H1 (cell line): ENCODE results near the gene PIWIL1. TPM values are rescaled to one million over a fixed set of nuclear protein-coding genes. Genes with fewer than 3 reads are reported as not detected.

Source experiments
- BCL11A ChIP-seq, 2 experiments: IDR thresholded peaks; one replicate each; pipeline ENCODE4 v1.6.1; 2011; ENCODE audit warnings: low read depth in 2 of 2, low read length in 2 of 2, mild to moderate bottlenecking in 2 of 2
- JUND ChIP-seq: IDR thresholded peaks from 2 replicates; pipeline ENCODE4 v1.6.1; 2011; ENCODE audit warnings: mild to moderate bottlenecking, improper control_type of control experiment, low read length
- POLR2AphosphoS5 ChIP-seq: IDR thresholded peaks from 2 replicates; pipeline ENCODE4 v1.6.1; 2011; ENCODE audit warnings: low read depth, low read length
- RNF2 ChIP-seq: fragments of 200-900, 300-1000 bp; sonication (generic); IDR thresholded peaks from 2 replicates; pipeline ENCODE4 v1.7.1; 2016; ENCODE audit warnings: borderline replicate concordance, low read depth, mild to moderate bottlenecking, antibody characterized with exemption, low read length; ENCODE audit not compliant: poor library complexity, severe bottlenecking; ENCODE audit errors: missing control alignments
- SRF ChIP-seq: IDR thresholded peaks from 2 replicates; pipeline ENCODE4 v1.6.1; 2011; ENCODE audit warnings: mild to moderate bottlenecking, low read depth, low read length, moderate library complexity
- polyA plus RNA-seq, 7 experiments: library from polyadenylated mRNA; depleted of rRNA in 3 of 7; stranded (reverse) in 5 of 7; unstranded in 2 of 7; fragments of >200 nt in 5 of 7; fragments of 200-250 nt in 2 of 7; gene quantifications; 1 replicate in 5 of 7; 2 replicates in 1 of 7; 4 replicates in 1 of 7; pipeline versions ENCODE4 v1.2.1 to v1.2.3, GENCODE V29; 2011 to 2013; ENCODE audit warnings: missing spikeins in 2 of 7, mixed read lengths in 2 of 7
- total RNA-seq: library from RNA; stranded (reverse); fragmentation: NEBNext Ultra II Directional; extraction: Animal tissue kit (Norgen Biotek cat#: 25700); gene quantifications from 2 replicates; pipeline ENCODE4 v1.2.1, GENCODE V29; 2021

PIWIL1 gene
- total and polyA plus RNA-seq, 2 of the 8 experiments (the other 6 are each of a cell fraction or from before 2014, with no cell fraction given): not detected

DNA sequence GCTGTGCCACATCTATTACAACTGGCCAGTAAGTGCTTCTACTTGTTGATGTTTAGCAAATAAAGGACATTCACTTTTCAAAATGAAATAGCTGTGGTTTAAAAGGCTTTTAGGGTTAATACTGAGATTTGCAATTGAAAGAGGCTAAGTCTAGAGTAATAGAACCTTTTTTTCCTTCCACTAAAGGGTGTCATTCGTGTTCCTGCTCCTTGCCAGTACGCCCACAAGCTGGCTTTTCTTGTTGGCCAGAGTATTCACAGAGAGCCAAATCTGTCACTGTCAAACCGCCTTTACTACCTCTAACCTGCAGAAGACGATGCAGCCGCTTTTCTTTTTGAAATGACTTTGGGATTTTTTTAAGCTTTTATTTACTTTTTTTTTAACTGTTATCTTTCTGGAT is 33.6 kb downstream of the PIWIL1 start (continued):
- TF ChIP-seq RNF2 (no peak), BCL11A (IDR thresholded peaks at IDR 0.05; ENCODE audit: low read depth in 2 of 2, low read length in 2 of 2) (no peak), POLR2AphosphoS5 (no peak), JUND (no peak), SRF (no peak)
